HepG2 (cell line): Measurements from ENCODE around the gene OR6S1. TPM values are rescaled to one million over a fixed set of nuclear protein-coding genes. Genes with fewer than 3 reads are reported as not detected.

Experiments
- ATF4 ChIP-seq, 2 experiments: fragments of 450-650 bp in 1 of 2; sonication (generic) in 1 of 2; formaldehyde crosslinking; IDR thresholded peaks; 2 replicates each; pipeline versions ENCODE4 v1.5.0 to v1.8.0; 2020 to 2022; ENCODE audit warnings: mild to moderate bottlenecking in 1 of 2, missing genetic modification reagents in 1 of 2
- BHLHE40 ChIP-seq: IDR thresholded peaks from 2 replicates; pipeline ENCODE4 v1.6.1; 2011; ENCODE audit warnings: low read length, improper control_type of control experiment
- ETS1 ChIP-seq: sonication (generic); formaldehyde crosslinking; IDR thresholded peaks from 2 replicates; pipeline ENCODE4 v1.4.0; 2020; ENCODE audit warnings: missing genetic modification reagents
- NFE2L2 ChIP-seq: fragments of 150-350 bp; IDR thresholded peaks from 2 replicates; pipeline ENCODE4 v1.6.1; 2014; ENCODE audit warnings: low read length
- NR2C2 ChIP-seq: sonication (generic); formaldehyde crosslinking; IDR thresholded peaks from 2 replicates; pipeline ENCODE4 v1.4.0; 2020; ENCODE audit warnings: missing genetic modification reagents, mild to moderate bottlenecking, moderate library complexity, borderline replicate concordance
- NR2F6 ChIP-seq, 2 experiments: IDR thresholded peaks; 2 replicates each; pipeline ENCODE4 v1.6.1; 2016; ENCODE audit warnings: antibody characterized with exemption in 1 of 2, mild to moderate bottlenecking in 1 of 2
- PTBP1 ChIP-seq: fragments of 200-400 bp; formaldehyde crosslinking; IDR thresholded peaks from 2 replicates; pipeline ENCODE4 v1.6.1; 2018; ENCODE audit warnings: low read length, low read depth; ENCODE audit not compliant: poor library complexity, severe bottlenecking
- SNAPC4 ChIP-seq: sonication (generic); formaldehyde crosslinking; IDR thresholded peaks from 2 replicates; pipeline ENCODE4 v1.4.0; 2020; ENCODE audit warnings: mild to moderate bottlenecking, missing genetic modification reagents
- YEATS2 ChIP-seq: sonication (generic); formaldehyde crosslinking; IDR thresholded peaks from 2 replicates; pipeline ENCODE4 v1.4.0; 2020; ENCODE audit warnings: missing genetic modification reagents, borderline replicate concordance
- ZHX1 ChIP-seq: sonication (generic); formaldehyde crosslinking; IDR thresholded peaks from 2 replicates; pipeline ENCODE4 v1.8.1; 2022; ENCODE audit warnings: low read depth, mild to moderate bottlenecking, missing genetic modification reagents
- ZNF18 ChIP-seq: sonication (generic); formaldehyde crosslinking; IDR thresholded peaks from 2 replicates; pipeline ENCODE4 v1.8.0; 2022; ENCODE audit warnings: mild to moderate bottlenecking, missing genetic modification reagents; ENCODE audit not compliant: insufficient replicate concordance
- ZNF704 ChIP-seq: sonication (generic); formaldehyde crosslinking; IDR thresholded peaks from 2 replicates; pipeline ENCODE4 v1.8.1; 2023; ENCODE audit warnings: mild to moderate bottlenecking, inconsistent platforms, moderate library complexity, missing genetic modification reagents, borderline replicate concordance
- ZSCAN12 ChIP-seq: sonication (generic); formaldehyde crosslinking; IDR thresholded peaks from 2 replicates; pipeline ENCODE4 v1.9.0; 2021; ENCODE audit warnings: mild to moderate bottlenecking, missing genetic modification reagents
- ZSCAN25 ChIP-seq: sonication (generic); formaldehyde crosslinking; IDR thresholded peaks from 2 replicates; pipeline ENCODE4 v1.8.0; 2022; ENCODE audit warnings: mild to moderate bottlenecking, missing genetic modification reagents
- polyA plus RNA-seq, 8 experiments: library from polyadenylated mRNA; depleted of rRNA in 3 of 8; stranded (reverse) in 7 of 8; unstranded in 1 of 8; fragments of >200 nt; fragmentation: Illumina TruSeq in 4 of 8; extraction: Trizol in 4 of 8; gene quantifications; 2 replicates each; pipeline versions ENCODE4 v1.2.1 to v1.2.3, GENCODE V29; 2011 to 2016; ENCODE audit warnings: low read depth in 4 of 8, missing spikeins in 1 of 8, mixed read lengths in 1 of 8; ENCODE audit not compliant: insufficient read depth in 1 of 8
- total RNA-seq, 5 experiments: library from RNA; depleted of rRNA; stranded (reverse); fragments of >200 nt; fragmentation: Illumina TruSeq; extraction: Trizol; gene quantifications; 2 replicates each; pipeline ENCODE4 v1.2.3, GENCODE V29; 2016; ENCODE audit warnings: low read depth in 1 of 5

The OR6S1 gene
- total and polyA plus RNA-seq, 2 of the 13 experiments (the other 11 are each of a cell fraction or from before 2014, with no cell fraction given) = 0.09 TPM; not detected in 1

GRCh38 chr14:20671597-20672283 is 30.2 kb upstream of the OR6S1 start (continued):
- TF ChIP-seq ATF4 (CRISPR knock-in tag; IDR thresholded peaks at IDR 0.05) (peak in 1 of 2 experiments; percentile 79; a peak in 1 of 4 replicates), ZSCAN25 (no peak), PTBP1 (no peak), YEATS2 (peak; percentile 77; the same call in 1 of the 2 replicates), NR2C2 (0 out of 2 replicates have a peak, but pooled peaks have one; percentile 39), ETS1 (CRISPR knock-in tag) (no peak), SNAPC4 (CRISPR knock-in tag) (no peak), NFE2L2 (no peak), ZSCAN12 (no peak), BHLHE40 (no peak), ZHX1 (no peak), ZNF704 (no peak), NR2F6 (IDR thresholded peaks at IDR 0.05) (peak; percentile 49), NR2F6 (CRISPR knock-in tag; IDR thresholded peaks at IDR 0.05) (peak; percentile 62), ZNF18 (peak; percentile 31)
